ENCODE data around the gene HOXC6.

GRCh38 chr12:54053003-54053750 is 24.9 kb downstream of the HOXC6 start:
- TF ChIP-seq, protein P1, sequence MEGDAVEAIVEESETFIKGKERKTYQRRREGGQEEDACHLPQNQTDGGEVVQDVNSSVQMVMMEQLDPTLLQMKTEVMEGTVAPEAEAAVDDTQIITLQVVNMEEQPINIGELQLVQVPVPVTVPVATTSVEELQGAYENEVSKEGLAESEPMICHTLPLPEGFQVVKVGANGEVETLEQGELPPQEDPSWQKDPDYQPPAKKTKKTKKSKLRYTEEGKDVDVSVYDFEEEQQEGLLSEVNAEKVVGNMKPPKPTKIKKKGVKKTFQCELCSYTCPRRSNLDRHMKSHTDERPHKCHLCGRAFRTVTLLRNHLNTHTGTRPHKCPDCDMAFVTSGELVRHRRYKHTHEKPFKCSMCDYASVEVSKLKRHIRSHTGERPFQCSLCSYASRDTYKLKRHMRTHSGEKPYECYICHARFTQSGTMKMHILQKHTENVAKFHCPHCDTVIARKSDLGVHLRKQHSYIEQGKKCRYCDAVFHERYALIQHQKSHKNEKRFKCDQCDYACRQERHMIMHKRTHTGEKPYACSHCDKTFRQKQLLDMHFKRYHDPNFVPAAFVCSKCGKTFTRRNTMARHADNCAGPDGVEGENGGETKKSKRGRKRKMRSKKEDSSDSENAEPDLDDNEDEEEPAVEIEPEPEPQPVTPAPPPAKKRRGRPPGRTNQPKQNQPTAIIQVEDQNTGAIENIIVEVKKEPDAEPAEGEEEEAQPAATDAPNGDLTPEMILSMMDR (IDR thresholded peaks at IDR 0.05) = no peak
- TF ChIP-seq EZH2 (IDR thresholded peaks at IDR 0.05) = no peak
